MM.1S (cell line): ENCODE measurements around the gene FJX1.

Experiments
- CTCF ChIP-seq: fragments of 300-600 bp; sonication (generic); IDR thresholded peaks from 2 replicates; pipeline ENCODE4 v1.5.1; 2016; ENCODE audit warnings: antibody characterized with exemption, low read length, mixed read lengths
- EZH2 ChIP-seq: fragments of 300-600 bp; sonication (generic); optimal IDR thresholded peaks from 2 replicates; pipeline ENCODE3; 2017; ENCODE audit warnings: low read depth, mild to moderate bottlenecking, antibody characterized with exemption, low read length, mixed read lengths
- EZH2phosphoT487 ChIP-seq: fragments of 300-600 bp; sonication (generic); IDR thresholded peaks from 2 replicates; pipeline ENCODE4 v1.6.1; 2018; ENCODE audit warnings: antibody characterized with exemption, low read length

GRCh38 chr11:35619855-35620640 is 1.8 kb downstream of the FJX1 start:
- TF ChIP-seq CTCF (no peak), EZH2 (no peak), EZH2phosphoT487 (no peak)
